IPS-20b (cell line): ENCODE data around the gene DVL2.

Source experiments
- H3K27ac ChIP-seq: one replicate; pipeline ENCODE4 v1.5.1; 2013; ENCODE audit warnings: low read length
- H3K27me3 ChIP-seq: 2 replicates; pipeline ENCODE4 v1.6.1; 2013; ENCODE audit warnings: mild to moderate bottlenecking, low read length, inconsistent platforms; ENCODE audit not compliant: insufficient read depth
- H3K36me3 ChIP-seq: 2 replicates; pipeline ENCODE4 v1.6.1; 2013; ENCODE audit warnings: low read depth, mild to moderate bottlenecking, inconsistent platforms, low read length, moderate library complexity; ENCODE audit not compliant: insufficient read depth
- H3K4me1 ChIP-seq: 2 replicates; pipeline ENCODE4 v1.6.1; 2013; ENCODE audit warnings: mild to moderate bottlenecking, control low read depth, inconsistent platforms, low read length, moderate library complexity; ENCODE audit not compliant: insufficient read depth
- H3K4me3 ChIP-seq: 2 replicates; pipeline ENCODE4 v1.5.1; 2013; ENCODE audit warnings: mild to moderate bottlenecking, low read length, inconsistent platforms
- H3K9ac ChIP-seq: 2 replicates; pipeline ENCODE4 v1.6.1; 2013; ENCODE audit warnings: low read depth, mild to moderate bottlenecking, inconsistent platforms, low read length, moderate library complexity
- H3K9me3 ChIP-seq: 2 replicates; pipeline ENCODE4 v1.6.1; 2013; ENCODE audit warnings: mild to moderate bottlenecking, low read depth, low read length, inconsistent platforms; ENCODE audit not compliant: insufficient read depth

The DVL2 gene

GRCh38 chr17:7204336-7204735 lies 30.0 kb downstream of the DVL2 start:
- Histone ChIP-seq H3K9ac (peak overlapping the region; percentile 32; the same call in 1 of the 2 replicates), H3K27ac (peak overlapping the region; percentile 66), H3K4me1 (peaks cover 13% of the 10 kb centered on the region; the same call in 1 of the 2 replicates), H3K9me3 (no peaks in the 10 kb centered on the region), H3K27me3 (no peaks in the 10 kb centered on the region), H3K4me3 (peak overlapping the region; percentile 66; the same call in 1 of the 2 replicates), H3K36me3 (peaks cover 38% of the 10 kb centered on the region)

GRCh38 chr17:7203391-7203790 lies 30.9 kb downstream of the DVL2 start:
- Histone ChIP-seq H3K36me3 (peaks cover 38% of the 10 kb centered on the region), H3K27me3 (no peaks in the 10 kb centered on the region), H3K4me1 (peaks cover 10% of the 10 kb centered on the region; the same call in 1 of the 2 replicates), H3K9ac (no peak overlapping the region), H3K9me3 (no peaks in the 10 kb centered on the region), H3K27ac (no peak overlapping the region), H3K4me3 (no peak overlapping the region)

GRCh38 chr17:7196651-7197401 lies 37.5 kb downstream of the DVL2 start:
- Histone ChIP-seq H3K4me3 (no peak overlapping the region), H3K27me3 (no peaks in the 10 kb centered on the region), H3K4me1 (no peaks in the 10 kb centered on the region), H3K36me3 (peaks cover 69% of the 10 kb centered on the region), H3K9ac (no peak overlapping the region), H3K27ac (no peak overlapping the region), H3K9me3 (no peaks in the 10 kb centered on the region)

DNA sequence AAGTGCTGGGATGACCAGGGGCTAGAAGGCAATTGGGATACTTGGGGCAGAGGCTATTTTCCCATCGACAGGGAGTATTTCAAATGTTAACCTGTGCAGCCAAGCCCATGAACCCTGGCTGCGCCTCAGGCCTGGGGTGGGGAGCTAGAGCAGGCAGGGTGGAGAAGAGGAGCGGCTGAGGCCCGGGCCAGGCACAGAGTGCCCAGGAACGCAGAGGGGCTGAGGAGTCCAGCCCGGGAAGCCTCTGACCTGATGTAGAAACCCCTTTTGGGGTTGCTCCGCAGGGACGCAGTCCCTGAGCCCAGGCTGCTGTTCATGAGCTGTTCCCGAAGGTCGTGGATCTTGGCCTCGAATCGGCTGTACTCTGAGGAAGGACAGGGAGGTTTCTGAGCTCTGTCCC lies 38.3 kb downstream of the DVL2 start:
- Histone ChIP-seq H3K4me1 (no peaks in the 10 kb centered on the region), H3K27ac (no peak overlapping the region), H3K9me3 (no peaks in the 10 kb centered on the region), H3K27me3 (no peaks in the 10 kb centered on the region), H3K9ac (no peak overlapping the region), H3K4me3 (no peak overlapping the region), H3K36me3 (peaks cover 66% of the 10 kb centered on the region)

DNA sequence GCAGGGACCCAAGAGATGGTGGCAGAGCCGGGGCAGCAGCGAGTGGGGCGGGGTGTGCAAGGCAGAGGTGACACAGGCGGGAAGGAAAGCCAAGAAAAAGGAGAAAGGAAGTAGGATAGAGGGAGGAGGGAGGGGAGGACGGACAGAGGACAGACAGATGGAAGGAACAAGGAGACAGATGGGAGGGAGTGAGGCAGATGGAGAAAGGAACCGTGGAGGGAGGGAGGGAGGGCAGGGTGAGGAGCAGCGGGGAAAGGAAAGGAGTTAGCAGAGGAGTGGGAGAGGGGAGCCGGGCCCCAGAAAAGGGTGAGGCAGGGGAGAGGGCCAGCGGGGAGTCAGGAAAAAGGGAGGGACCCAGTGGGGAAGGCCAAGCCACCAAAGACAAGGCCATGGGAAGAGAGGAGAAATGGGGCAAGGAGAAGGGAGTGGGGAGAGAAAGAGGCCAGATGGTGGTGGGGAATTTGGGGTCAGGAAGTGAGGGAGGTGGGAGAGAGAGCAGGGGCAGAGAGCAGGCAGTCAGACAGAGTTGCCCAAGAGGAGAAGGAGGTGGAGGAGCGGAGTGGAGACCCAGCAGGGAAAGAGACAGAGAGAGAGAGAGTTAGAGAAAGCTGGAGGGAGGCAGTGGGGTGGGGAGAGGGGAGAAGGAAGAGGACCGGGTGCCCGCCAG lies 41.9 kb downstream of the DVL2 start:
- Histone ChIP-seq H3K9me3 (no peaks in the 10 kb centered on the region), H3K36me3 (peaks cover 61% of the 10 kb centered on the region), H3K27me3 (no peaks in the 10 kb centered on the region), H3K9ac (no peak overlapping the region), H3K4me3 (no peak overlapping the region), H3K4me1 (no peaks in the 10 kb centered on the region), H3K27ac (no peak overlapping the region)

DNA sequence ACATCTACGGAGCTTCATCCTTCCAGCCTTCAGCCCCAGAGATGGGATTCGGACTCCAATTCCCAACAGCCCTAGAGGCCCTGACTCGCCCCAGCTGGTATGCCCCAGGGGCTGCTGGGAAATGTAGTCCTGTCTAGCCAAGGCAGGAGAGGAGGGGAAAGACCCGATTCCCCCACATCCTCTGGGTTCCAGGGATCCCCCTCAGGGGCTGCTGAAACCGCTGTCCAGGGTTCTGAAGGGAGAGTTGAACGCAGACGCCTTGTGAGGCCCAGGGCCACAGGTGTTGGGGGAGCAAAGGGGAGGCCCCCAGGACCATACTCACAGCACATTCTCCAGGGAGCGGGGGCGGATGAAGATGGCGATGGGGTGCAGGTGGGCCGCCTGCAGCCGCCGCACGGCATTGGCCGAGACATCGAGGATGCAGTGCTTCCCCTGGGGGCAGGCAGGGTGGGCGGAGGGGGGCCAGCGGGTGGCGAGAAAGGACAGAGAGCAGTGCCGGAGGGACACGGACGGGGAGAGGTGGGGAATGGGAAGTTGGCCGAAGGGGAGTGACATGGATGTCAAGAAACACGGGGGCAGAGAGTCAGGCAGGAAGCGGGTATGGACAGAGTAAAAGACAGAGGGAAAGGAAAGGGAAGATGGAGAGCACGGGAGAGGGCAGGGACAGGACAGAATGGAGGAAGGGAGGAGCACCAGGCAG lies 42.6 kb downstream of the DVL2 start:
- no peak overlapping the region for H3K9ac ChIP-seq
- H3K27me3 ChIP-seq, result no peaks in the 10 kb centered on the region
- no peaks in the 10 kb centered on the region for H3K4me1 ChIP-seq
- no peaks in the 10 kb centered on the region for H3K9me3 ChIP-seq
- peaks cover 54% of the 10 kb centered on the region for H3K36me3 ChIP-seq
- H3K4me3 ChIP-seq, result no peak overlapping the region
- H3K27ac ChIP-seq, result no peak overlapping the region

- Histone ChIP-seq H3K9ac (no peak overlapping the region), H3K4me1 (no peaks in the 10 kb centered on the region), H3K36me3 (peaks cover 48% of the 10 kb centered on the region), H3K27me3 (no peaks in the 10 kb centered on the region), H3K4me3 (no peak overlapping the region), H3K9me3 (no peaks in the 10 kb centered on the region), H3K27ac (no peak overlapping the region)
Observed at GRCh38 chr17:7191069-7191468, 43.2 kb downstream of the DVL2 start.

- H3K27ac ChIP-seq, result no peak overlapping the region
- no peaks in the 10 kb centered on the region for H3K9me3 ChIP-seq
- no peak overlapping the region for H3K4me3 ChIP-seq
- no peaks in the 10 kb centered on the region for H3K4me1 ChIP-seq
- no peaks in the 10 kb centered on the region for H3K27me3 ChIP-seq
- H3K36me3 ChIP-seq, result peaks cover 41% of the 10 kb centered on the region
- H3K9ac ChIP-seq, result no peak overlapping the region
Observed at GRCh38 chr17:7190276-7190917, 43.9 kb downstream of the DVL2 start.

- Histone ChIP-seq H3K36me3 (peaks cover 12% of the 10 kb centered on the region), H3K9me3 (no peaks in the 10 kb centered on the region), H3K4me1 (no peaks in the 10 kb centered on the region), H3K27ac (no peak overlapping the region), H3K9ac (no peak overlapping the region), H3K27me3 (no peaks in the 10 kb centered on the region), H3K4me3 (no peak overlapping the region)
Observed at GRCh38 chr17:7186241-7186640, 48.1 kb downstream of the DVL2 start.

- Histone ChIP-seq H3K27me3 (no peaks in the 10 kb centered on the region), H3K9me3 (no peaks in the 10 kb centered on the region), H3K36me3 (0 out of 2 replicates have a peak, but pooled peaks cover 3% of the 10 kb centered on the region), H3K4me3 (no peak overlapping the region), H3K27ac (no peak overlapping the region), H3K4me1 (no peaks in the 10 kb centered on the region), H3K9ac (no peak overlapping the region)
Observed at GRCh38 chr17:7184647-7185046, 49.7 kb downstream of the DVL2 start.

GRCh38 chr17:7184091-7184488 lies 50.2 kb downstream of the DVL2 start:
- Histone ChIP-seq H3K36me3 (0 out of 2 replicates have a peak, but pooled peaks cover 3% of the 10 kb centered on the region), H3K9me3 (no peaks in the 10 kb centered on the region), H3K27ac (no peak overlapping the region), H3K4me1 (no peaks in the 10 kb centered on the region), H3K4me3 (no peak overlapping the region), H3K9ac (no peak overlapping the region), H3K27me3 (no peaks in the 10 kb centered on the region)
